NCI-H146 treated with DMSO at 0.1 percent for 48 hours (cell line): ENCODE data around the gene TEX9.

Source experiments
- DNase-seq: peaks from one replicate; lab custom pipeline; 2025; ENCODE audit not compliant: unreplicated experiment; lab: John Stamatoyannopoulos, UW

TEX9 gene

DNA sequence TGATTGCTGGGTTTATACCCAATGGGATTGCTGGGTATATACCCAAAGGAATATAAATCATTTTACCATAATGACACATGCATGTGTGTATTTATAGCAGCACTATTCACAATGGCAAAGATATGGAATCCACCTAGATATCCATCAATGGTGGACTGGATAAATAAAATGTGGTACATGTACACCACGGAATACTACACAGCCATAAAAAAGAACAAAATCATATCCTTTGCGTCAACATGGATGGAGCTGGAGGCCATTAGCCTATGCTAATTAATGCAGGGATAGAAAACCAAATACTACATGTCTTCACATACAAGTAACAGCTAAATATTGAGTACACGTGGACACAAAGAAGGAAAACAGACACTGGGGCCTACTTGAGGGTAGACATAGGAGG is 77.1 kb downstream of the TEX9 start:
- DNase-seq: no peak

DNA sequence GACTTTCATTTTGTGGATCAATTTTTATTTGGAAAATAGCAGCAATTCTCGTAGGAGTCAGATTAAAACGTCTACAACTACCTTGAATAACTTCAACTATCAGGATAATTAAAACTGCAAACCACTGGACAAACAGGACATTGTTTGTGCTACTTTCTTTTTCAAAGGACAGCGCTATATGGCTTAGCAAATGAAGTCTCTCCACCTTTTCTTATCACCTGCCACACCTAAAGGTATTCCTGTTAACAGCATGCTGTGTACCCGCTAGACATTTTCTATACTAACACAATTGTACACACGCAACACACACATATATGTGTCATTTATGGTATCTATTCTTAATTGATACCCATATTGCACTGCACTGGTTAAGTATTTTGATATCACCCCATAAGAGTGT is 80.5 kb downstream of the TEX9 start:
- DNase-seq: no peak

DNA sequence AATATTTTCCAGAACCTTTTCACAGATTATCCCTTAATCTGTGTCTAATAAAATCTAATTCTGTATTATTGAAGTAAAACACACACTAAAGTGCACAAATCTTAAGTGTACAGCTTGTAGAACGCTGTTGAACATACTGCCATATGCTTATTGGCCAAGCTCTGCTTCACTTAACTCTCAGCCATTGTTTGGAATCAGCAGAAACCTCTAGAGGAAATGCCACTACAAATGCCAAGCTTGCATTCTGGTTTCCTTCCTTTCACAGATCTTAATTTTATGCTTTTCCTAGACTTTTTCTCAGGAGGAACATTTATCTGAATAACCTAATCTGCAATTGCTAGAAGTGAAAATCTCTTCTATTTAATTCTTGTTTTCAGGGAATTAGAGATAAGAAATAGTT is 89.6 kb downstream of the TEX9 start:
- no peak for DNase-seq

DNA sequence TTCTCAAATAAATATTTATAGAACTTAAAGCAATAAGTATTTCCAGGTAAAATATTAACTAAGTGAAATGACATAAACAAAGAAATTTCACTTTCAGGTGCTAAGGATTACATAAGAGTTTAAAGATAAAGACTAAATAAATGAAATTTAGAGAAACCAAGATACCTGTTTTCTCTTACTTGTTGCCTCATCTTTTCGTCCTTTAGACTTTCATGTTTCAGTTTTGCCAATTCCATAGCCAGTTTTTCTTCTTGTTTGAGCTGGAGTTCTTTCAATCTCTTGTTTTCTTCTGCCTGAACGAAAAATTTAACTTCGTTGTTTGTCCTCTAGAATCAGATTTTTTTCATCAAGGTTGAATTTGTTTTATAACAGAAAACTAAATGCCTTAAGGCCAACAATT is 91.0 kb downstream of the TEX9 start:
- no peak for DNase-seq

DNA sequence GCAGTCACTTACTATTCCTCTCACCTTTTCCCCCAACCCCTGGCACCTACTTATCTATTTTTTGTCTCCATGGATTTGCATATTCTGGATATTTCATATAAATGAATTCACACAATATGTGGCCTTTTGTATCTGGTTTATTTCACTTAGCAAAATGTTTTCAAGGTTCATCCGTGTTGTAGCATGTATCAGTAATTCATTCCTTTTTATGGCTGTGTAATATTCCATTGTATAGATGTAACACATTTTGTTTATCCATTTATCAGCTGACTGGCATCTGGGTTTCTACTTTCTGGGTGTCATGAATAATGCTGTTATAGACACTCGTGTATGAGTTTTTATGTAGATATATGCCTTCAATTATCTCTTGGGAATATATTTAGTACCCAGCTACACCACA is 93.9 kb downstream of the TEX9 start:
- no peak for DNase-seq

DNA sequence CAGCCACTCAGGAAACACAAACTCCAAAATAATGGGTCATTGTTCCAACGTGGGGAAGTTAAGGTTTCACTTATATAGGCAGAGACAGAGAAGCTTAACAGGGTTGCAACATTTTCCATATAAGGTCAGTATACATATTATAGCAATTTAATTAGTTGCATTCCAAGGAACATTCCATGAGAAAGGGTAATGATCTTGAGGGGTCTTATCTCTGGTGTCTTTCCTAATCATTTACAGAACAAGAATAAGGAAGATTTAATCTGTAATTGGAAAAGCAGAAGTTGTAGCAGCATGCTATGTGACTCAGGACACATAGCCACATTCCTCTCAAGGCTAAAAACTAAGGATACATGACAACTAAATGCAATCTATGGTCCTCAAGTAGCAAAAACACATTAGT is 94.8 kb downstream of the TEX9 start:
- DNase-seq: no peak

DNA sequence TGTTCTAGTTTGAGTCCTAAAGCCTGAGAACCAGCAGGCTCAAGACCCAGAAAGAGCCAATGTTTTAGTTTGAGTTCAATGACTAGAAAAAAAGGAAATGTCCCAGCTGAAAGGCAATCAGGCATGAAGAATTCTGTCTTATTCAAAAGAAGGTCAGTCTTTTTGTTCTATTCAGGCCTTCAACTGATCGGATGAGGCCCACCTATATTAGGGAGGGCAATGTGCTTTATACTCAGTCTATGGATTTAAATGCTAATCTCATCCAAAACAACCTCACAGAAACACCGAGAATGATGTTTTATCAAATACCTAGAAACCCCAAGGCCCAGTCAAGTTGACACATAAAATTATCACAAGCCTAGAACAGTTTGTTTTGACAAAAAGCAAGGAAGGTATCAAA is 95.7 kb downstream of the TEX9 start:
- no peak for DNase-seq

DNA sequence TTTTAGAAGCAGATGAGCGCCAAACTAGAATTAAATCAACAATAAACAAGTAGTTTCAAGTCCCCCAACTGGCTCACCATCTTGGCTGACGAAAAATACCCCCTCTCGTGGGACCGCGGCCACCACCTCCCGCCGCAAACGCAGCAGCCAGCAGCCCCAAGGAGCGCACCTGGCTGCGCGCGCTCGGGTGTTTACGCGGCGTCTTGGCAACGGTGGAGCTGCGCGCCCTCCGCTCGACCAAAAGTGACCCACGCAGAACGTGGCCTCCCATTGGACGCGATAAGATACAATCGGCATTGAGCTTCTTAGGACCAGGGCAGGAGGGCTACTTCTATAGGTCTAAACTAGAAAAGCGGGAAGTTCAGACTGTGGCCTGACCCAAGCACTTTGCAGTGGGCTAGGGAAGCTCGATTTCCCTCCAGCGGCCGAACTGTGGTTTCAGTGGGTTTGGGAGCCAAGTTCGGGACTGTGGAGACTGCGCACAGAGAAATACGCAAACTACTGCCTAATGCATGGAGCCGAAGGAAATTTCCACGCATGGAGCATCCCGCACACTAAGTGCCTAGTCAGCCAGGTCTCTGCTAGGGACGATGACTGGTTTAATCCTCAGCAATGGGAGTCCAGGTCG is 99.8 kb downstream of the TEX9 start, which contains the start of gene MNS1:
TSS of gene MNS1 (minus strand) at position 245 of the 628 bp plus-strand sequence. CDS start at position 80, 165 bp downstream.
- DNase-seq: peak; percentile 76

DNA sequence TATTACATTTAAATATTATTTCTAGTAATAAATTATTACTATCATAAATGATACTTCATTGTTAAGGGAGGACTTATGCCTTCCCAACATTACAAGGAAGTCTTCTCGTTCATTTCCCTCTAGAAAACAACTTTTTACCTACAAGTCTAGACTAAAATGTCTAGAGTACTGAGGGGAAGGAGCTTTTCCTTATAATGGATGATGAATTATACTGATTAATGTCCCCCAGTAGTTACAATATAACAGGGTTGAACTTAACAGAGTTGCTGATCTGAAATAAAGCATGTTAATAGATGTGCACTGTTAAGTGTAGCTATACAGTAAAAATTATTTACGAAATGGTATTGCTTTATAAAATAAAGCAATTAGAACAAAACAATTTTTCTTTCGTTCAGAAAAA is 102.4 kb downstream of the TEX9 start:
- no peak for DNase-seq

DNA sequence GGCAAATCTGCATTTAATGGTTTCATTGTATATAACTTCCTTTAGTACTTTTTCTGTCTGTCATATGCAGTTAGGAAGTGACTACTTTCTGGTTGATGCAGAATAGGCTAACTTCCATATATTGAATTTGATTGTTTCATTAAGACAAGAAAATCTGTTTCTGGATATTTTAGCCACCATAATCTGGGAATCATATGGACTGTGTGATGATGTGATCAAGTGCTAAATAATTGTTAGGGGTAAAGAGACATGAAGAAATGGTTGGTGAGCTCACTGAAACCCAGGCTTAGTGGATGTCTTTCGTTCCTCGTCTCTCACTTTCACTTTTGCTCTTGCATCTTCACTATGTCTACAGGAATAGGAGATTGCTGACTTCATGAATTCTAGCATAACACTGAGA is 103.2 kb downstream of the TEX9 start:
- DNase-seq: no peak

DNA sequence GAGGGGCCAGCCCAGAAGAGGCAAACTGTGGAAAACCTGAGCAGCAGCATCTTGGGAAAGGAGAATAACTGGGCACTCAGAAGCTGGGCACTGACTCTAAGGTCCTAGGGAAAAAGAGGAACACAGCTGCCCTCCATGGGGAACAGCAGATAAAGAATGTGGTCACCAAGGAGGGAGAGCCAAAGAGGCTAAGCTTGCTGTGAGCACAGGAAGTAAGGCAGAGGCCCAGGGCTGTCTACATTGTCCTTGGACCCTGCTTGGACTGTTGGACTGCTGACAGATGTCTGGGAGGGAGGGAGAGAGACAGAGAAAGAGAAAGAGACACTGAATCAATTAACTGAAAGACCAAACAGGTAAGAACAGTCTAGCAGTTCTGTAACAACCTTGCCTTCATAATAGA is 104.3 kb downstream of the TEX9 start:
- no peak for DNase-seq

DNA sequence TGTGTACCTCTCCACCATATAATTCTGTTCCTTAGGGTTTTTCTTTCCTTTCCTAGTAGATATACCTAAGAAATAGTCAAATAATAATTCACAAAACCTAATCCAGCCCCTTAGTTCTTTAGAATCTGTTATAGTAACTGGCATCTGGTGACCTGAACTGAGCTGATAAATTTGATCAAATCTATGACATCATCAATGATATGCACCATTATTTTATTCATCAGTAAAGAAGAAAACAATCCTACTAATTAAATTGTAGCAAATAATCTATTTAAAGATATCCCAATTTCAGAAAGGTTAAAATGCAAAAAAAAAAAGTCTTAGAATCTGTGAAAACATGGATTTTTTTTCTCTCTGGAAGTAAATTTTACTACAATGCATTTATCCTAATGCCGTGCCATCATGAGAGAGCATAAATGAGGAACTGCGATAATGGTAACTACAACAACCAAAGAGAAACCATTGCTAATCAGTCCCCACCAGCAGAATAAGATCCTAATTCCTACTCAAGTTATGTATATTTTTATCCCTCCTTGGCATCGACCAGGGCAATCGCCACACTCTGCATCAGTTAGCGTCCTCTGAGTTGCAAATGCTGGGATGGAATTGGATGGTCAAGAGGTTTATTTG is 106.3 kb downstream of the TEX9 start:
- DNase-seq: no peak

DNA sequence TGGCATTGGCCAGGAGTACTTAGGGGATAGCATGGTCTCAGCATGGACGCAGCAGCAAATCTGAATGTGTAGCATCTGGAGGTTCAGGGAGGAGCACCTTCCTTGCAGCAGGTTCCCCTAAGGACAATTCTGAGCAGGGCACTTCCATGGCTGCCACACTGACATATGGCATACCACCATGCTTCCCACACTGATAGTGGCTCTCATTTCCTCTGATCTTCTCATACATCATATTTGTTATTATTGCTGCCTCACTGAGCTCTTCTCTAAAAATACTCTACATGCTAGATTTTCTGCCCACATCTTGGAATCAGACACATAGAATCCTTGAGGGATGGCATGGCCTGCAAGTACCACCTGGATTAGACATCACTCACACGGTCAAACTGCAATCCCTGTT is 107.1 kb downstream of the TEX9 start:
- DNase-seq: no peak

DNA sequence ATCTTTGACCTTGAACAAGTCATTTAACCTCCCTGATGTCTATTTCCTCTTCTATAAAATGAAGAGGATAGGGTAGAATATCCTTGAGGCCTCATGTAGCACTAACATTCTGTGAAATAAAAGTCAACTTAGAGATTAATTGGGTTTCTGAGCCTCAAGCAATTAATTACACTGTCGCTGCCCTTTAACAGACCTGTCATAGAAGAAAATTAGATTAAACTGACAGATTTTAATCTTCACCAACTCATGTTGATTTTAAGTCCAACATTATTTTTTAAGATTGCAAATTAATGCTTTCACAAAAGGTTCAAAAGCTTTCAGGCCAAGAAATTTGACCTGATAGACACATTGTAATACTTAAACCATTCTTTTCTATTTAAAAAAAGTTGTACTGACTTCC is 107.8 kb downstream of the TEX9 start:
- DNase-seq: no peak

DNA sequence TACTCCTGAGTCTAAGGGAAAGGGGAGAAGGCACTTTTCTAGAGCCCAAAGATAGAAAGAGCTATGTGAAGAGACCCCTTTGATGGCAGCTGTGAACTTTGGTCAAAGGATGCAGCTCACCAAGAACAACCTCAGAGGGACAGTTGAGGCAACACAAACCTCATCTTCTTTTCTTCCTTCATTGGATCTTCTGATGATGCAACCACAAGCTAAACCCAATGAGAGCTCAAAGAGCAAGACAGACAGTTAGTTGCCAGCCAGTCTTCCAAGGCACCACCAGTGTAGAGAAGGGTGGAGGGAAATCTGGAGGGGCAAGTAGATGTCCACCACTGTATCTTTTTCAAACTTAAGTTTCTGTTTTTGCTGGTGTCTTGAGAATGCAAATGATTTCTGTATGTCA is 110.1 kb downstream of the TEX9 start:
- no peak for DNase-seq
